Activated naive CD4-positive, alpha-beta T cell treated with anti-CD3 and anti-CD28 coated beads, Interleukin-2, amount 50 U/mL, for 24 hours (primary cell): ENCODE data around the gene GULP1.
"Not testable (repeated sequence)": the region's sequence is repeated elsewhere in the genome, so short reads cannot be mapped to it uniquely, and the experiment has no call there.

Source experiments
- H3K27ac Mint-ChIP-seq: one replicate; pipeline ENCODE4 v1.8.0; 2021; ENCODE audit warnings: mild to moderate bottlenecking, mixed read lengths
- H3K27me3 Mint-ChIP-seq: one replicate; pipeline ENCODE4 v1.8.0; 2021; ENCODE audit warnings: mixed read lengths
- H3K36me3 Mint-ChIP-seq: one replicate; pipeline ENCODE4 v1.8.0; 2021; ENCODE audit warnings: mixed read lengths
- H3K4me1 Mint-ChIP-seq: one replicate; pipeline ENCODE4 v1.8.0; 2021; ENCODE audit warnings: mixed read lengths
- H3K4me3 Mint-ChIP-seq: one replicate; pipeline ENCODE4 v1.8.0; 2021; ENCODE audit warnings: mild to moderate bottlenecking, mixed read lengths
- H3K9me3 Mint-ChIP-seq: one replicate; pipeline ENCODE4 v1.8.0; 2021; ENCODE audit warnings: mixed read lengths

Gene GULP1

GRCh38 chr2:188443207-188443606, 151.5 kb downstream of the GULP1 start:
- Mint-ChIP-seq H3K27me3 (peaks cover 1% of the 10 kb centered on the region), H3K27ac (no peak overlapping the region), H3K9me3 (no peaks in the 10 kb centered on the region), H3K4me3 (no peak overlapping the region), H3K36me3 (no peaks in the 10 kb centered on the region), H3K4me1 (no peaks in the 10 kb centered on the region)

- no peak overlapping the region for H3K27ac Mint-ChIP-seq
- H3K27me3 Mint-ChIP-seq = peaks cover 1% of the 10 kb centered on the region
- H3K36me3 Mint-ChIP-seq = no peaks in the 10 kb centered on the region
- H3K9me3 Mint-ChIP-seq = no peaks in the 10 kb centered on the region
- H3K4me1 Mint-ChIP-seq = no peaks in the 10 kb centered on the region
- H3K4me3 Mint-ChIP-seq = no peak overlapping the region
These were observed 152.6 kb downstream of the GULP1 start for GRCh38 chr2:188444106-188444835.

GRCh38 chr2:188449561-188449960, 157.9 kb downstream of the GULP1 start:
- no peaks in the 10 kb centered on the region for H3K4me1 Mint-ChIP-seq
- no peaks in the 10 kb centered on the region for H3K9me3 Mint-ChIP-seq
- H3K27me3 Mint-ChIP-seq = no peaks in the 10 kb centered on the region
- H3K4me3 Mint-ChIP-seq = no peak overlapping the region
- no peak overlapping the region for H3K27ac Mint-ChIP-seq
- no peaks in the 10 kb centered on the region for H3K36me3 Mint-ChIP-seq

GRCh38 chr2:188449971-188450370, 158.3 kb downstream of the GULP1 start:
- Mint-ChIP-seq H3K4me1 (no peaks in the 10 kb centered on the region), H3K9me3 (no peaks in the 10 kb centered on the region), H3K4me3 (no peak overlapping the region), H3K36me3 (no peaks in the 10 kb centered on the region), H3K27ac (no peak overlapping the region), H3K27me3 (no peaks in the 10 kb centered on the region)

- no peak overlapping the region for H3K4me3 Mint-ChIP-seq
- no peaks in the 10 kb centered on the region for H3K4me1 Mint-ChIP-seq
- H3K27me3 Mint-ChIP-seq = no peaks in the 10 kb centered on the region
- no peak overlapping the region for H3K27ac Mint-ChIP-seq
- H3K9me3 Mint-ChIP-seq = no peaks in the 10 kb centered on the region
- no peaks in the 10 kb centered on the region for H3K36me3 Mint-ChIP-seq
These were observed 159.2 kb downstream of the GULP1 start for GRCh38 chr2:188450732-188451483.

- Mint-ChIP-seq H3K27ac (no peak overlapping the region), H3K36me3 (no peaks in the 10 kb centered on the region), H3K9me3 (no peaks in the 10 kb centered on the region), H3K27me3 (no peaks in the 10 kb centered on the region), H3K4me3 (no peak overlapping the region), H3K4me1 (no peaks in the 10 kb centered on the region)
These were observed 160.4 kb downstream of the GULP1 start for GRCh38 chr2:188452084-188452483.

- H3K36me3 Mint-ChIP-seq = no peaks in the 10 kb centered on the region
- no peak overlapping the region for H3K4me3 Mint-ChIP-seq
- no peaks in the 10 kb centered on the region for H3K9me3 Mint-ChIP-seq
- H3K27ac Mint-ChIP-seq = no peak overlapping the region
- H3K27me3 Mint-ChIP-seq = no peaks in the 10 kb centered on the region
- no peaks in the 10 kb centered on the region for H3K4me1 Mint-ChIP-seq
These were observed 164.6 kb downstream of the GULP1 start for GRCh38 chr2:188456114-188456909.

GRCh38 chr2:188459061-188459460, 167.4 kb downstream of the GULP1 start:
- Mint-ChIP-seq H3K9me3 (no peaks in the 10 kb centered on the region), H3K36me3 (no peaks in the 10 kb centered on the region), H3K27ac (no peak overlapping the region), H3K4me3 (no peak overlapping the region), H3K4me1 (no peaks in the 10 kb centered on the region), H3K27me3 (no peaks in the 10 kb centered on the region)

- not testable (repeated sequence) for H3K27me3 Mint-ChIP-seq, H3K4me1 Mint-ChIP-seq, H3K27ac Mint-ChIP-seq, H3K4me3 Mint-ChIP-seq, H3K9me3 Mint-ChIP-seq, H3K36me3 Mint-ChIP-seq
These were observed 174.4 kb downstream of the GULP1 start for GRCh38 chr2:188466078-188466477.

- H3K27ac Mint-ChIP-seq = no peak overlapping the region
- no peaks in the 10 kb centered on the region for H3K9me3 Mint-ChIP-seq
- no peaks in the 10 kb centered on the region for H3K36me3 Mint-ChIP-seq
- H3K4me3 Mint-ChIP-seq = no peak overlapping the region
- peaks cover 1% of the 10 kb centered on the region for H3K27me3 Mint-ChIP-seq
- H3K4me1 Mint-ChIP-seq = no peaks in the 10 kb centered on the region
These were observed 175.1 kb downstream of the GULP1 start for GRCh38 chr2:188466761-188467160.

GRCh38 chr2:188471166-188471565, 179.5 kb downstream of the GULP1 start:
- Mint-ChIP-seq H3K4me1 (no peaks in the 10 kb centered on the region), H3K9me3 (no peaks in the 10 kb centered on the region), H3K36me3 (no peaks in the 10 kb centered on the region)

GRCh38 chr2:188473306-188473705, 181.6 kb downstream of the GULP1 start:
- Mint-ChIP-seq H3K27ac (no peak overlapping the region), H3K4me1 (no peaks in the 10 kb centered on the region), H3K36me3 (no peaks in the 10 kb centered on the region), H3K27me3 (no peaks in the 10 kb centered on the region), H3K9me3 (no peaks in the 10 kb centered on the region), H3K4me3 (no peak overlapping the region)

More at GRCh38 chr2:188471166-188471565, 179.5 kb downstream of the GULP1 start:
- H3K27ac Mint-ChIP-seq = no peak overlapping the region
- H3K27me3 Mint-ChIP-seq = no peaks in the 10 kb centered on the region
- H3K4me3 Mint-ChIP-seq = no peak overlapping the region

- no peaks in the 10 kb centered on the region for H3K4me1 Mint-ChIP-seq
- no peaks in the 10 kb centered on the region for H3K27me3 Mint-ChIP-seq
- H3K4me3 Mint-ChIP-seq = no peak overlapping the region
- no peak overlapping the region for H3K27ac Mint-ChIP-seq
- no peaks in the 10 kb centered on the region for H3K36me3 Mint-ChIP-seq
- H3K9me3 Mint-ChIP-seq = no peaks in the 10 kb centered on the region
These were observed 182.6 kb downstream of the GULP1 start for GRCh38 chr2:188474316-188474715.

- Mint-ChIP-seq H3K4me1 (no peaks in the 10 kb centered on the region), H3K27me3 (no peaks in the 10 kb centered on the region), H3K27ac (no peak overlapping the region), H3K9me3 (no peaks in the 10 kb centered on the region), H3K4me3 (no peak overlapping the region), H3K36me3 (no peaks in the 10 kb centered on the region)
These were observed 184.3 kb downstream of the GULP1 start for GRCh38 chr2:188475945-188476344.

GRCh38 chr2:188477564-188478103, 186.0 kb downstream of the GULP1 start:
- H3K9me3 Mint-ChIP-seq = no peaks in the 10 kb centered on the region
- H3K4me1 Mint-ChIP-seq = no peaks in the 10 kb centered on the region
- H3K4me3 Mint-ChIP-seq = no peak overlapping the region
- H3K36me3 Mint-ChIP-seq = no peaks in the 10 kb centered on the region
- no peak overlapping the region for H3K27ac Mint-ChIP-seq
- no peaks in the 10 kb centered on the region for H3K27me3 Mint-ChIP-seq

GRCh38 chr2:188478724-188479123, 187.1 kb downstream of the GULP1 start:
- Mint-ChIP-seq H3K27ac (no peak overlapping the region), H3K36me3 (no peaks in the 10 kb centered on the region), H3K9me3 (no peaks in the 10 kb centered on the region), H3K27me3 (no peaks in the 10 kb centered on the region), H3K4me3 (no peak overlapping the region), H3K4me1 (no peaks in the 10 kb centered on the region)
